Ishikawa (cell line): Measurements from ENCODE around the gene RFT1.

Experiments used
- EGR1 ChIP-seq: IDR thresholded peaks from 2 replicates; pipeline ENCODE4 v1.6.1; 2012
- NFIC ChIP-seq: IDR thresholded peaks from 2 replicates; pipeline ENCODE4 v1.6.1; 2012
- TAF1 ChIP-seq: IDR thresholded peaks from 2 replicates; pipeline ENCODE4 v1.6.1; 2012; ENCODE audit warnings: low read depth, mild to moderate bottlenecking
- TCF12 ChIP-seq: IDR thresholded peaks from 2 replicates; pipeline ENCODE4 v1.6.1; 2012; ENCODE audit warnings: low read depth
- TEAD4 ChIP-seq: IDR thresholded peaks from 2 replicates; pipeline ENCODE4 v1.6.1; 2012

GRCh38 chr3:53103397-53104296 lies 26.6 kb downstream of the RFT1 start:
- TF ChIP-seq TEAD4: no peak
- no peak for TF ChIP-seq TAF1
- no peak for TF ChIP-seq TCF12
- TF ChIP-seq EGR1: no peak
- TF ChIP-seq NFIC: no peak
